Measurements from ENCODE around the gene NCOA7.

NCOA7 gene, protein sequence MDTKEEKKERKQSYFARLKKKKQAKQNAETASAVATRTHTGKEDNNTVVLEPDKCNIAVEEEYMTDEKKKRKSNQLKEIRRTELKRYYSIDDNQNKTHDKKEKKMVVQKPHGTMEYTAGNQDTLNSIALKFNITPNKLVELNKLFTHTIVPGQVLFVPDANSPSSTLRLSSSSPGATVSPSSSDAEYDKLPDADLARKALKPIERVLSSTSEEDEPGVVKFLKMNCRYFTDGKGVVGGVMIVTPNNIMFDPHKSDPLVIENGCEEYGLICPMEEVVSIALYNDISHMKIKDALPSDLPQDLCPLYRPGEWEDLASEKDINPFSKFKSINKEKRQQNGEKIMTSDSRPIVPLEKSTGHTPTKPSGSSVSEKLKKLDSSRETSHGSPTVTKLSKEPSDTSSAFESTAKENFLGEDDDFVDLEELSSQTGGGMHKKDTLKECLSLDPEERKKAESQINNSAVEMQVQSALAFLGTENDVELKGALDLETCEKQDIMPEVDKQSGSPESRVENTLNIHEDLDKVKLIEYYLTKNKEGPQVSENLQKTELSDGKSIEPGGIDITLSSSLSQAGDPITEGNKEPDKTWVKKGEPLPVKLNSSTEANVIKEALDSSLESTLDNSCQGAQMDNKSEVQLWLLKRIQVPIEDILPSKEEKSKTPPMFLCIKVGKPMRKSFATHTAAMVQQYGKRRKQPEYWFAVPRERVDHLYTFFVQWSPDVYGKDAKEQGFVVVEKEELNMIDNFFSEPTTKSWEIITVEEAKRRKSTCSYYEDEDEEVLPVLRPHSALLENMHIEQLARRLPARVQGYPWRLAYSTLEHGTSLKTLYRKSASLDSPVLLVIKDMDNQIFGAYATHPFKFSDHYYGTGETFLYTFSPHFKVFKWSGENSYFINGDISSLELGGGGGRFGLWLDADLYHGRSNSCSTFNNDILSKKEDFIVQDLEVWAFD

DNA sequence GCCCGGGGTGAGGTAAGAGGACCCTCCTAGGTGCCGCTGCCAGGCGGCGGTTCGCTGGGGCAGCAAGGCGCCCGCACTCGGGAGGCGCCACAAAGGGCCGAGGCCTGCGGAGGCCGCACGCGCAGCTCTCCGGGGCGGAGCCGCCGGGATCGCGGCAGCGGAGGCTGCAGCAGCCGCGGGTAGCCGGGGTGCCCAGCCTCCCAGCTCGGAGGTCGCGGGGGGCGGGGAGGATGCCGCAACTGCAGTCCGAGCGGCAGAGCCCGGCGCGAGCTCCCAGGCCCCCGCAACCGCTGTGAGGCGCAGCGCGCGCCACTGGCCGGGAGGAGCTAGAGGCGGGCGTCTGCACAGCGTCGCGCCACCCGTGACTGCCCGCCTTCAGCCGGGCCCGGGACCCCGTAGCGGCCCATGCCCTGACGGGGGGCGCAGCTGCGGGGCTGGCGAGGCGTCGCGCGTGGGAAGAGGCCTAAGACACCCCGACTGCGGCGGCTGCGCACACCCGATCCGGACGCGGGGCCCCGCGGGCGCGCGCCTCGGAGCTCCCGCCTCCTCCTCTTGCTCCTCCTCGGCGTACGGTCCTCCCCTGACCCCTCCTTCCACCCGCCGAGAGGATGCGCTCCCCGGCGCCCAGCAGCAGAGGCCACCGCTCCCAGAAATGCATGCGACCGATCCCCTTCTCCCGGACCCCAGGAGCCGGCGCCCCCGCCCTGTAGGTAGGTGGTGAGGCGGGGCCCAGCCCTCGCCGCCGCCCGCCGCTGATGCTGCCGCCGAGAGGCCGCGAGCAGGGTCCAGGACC lies at the start of gene NCOA7:
Gene NCOA7 (plus strand): TSS at position 603 of the 793 bp plus-strand sequence. CDS start 24,395 bp downstream, outside the sequence.
- H3F3A ChIP-seq (ENCODE audit: insufficient read depth, low read length), result no peaks in the 10 kb centered on the region
- H3K4me2 ChIP-seq (ENCODE audit: low read length), result peak within 1 kb of the TSS; percentile 89
- 0 out of 2 replicates have a peak within 1 kb of the TSS, but pooled peaks have one; percentile 22 for H2AFZ ChIP-seq (ENCODE audit: low read length)
- H3K36me3 ChIP-seq (ENCODE audit: insufficient read depth, low read length), result peaks cover 5% of the 10 kb centered on the region; the same call in 1 of the 2 replicates
- H4K20me1 ChIP-seq (ENCODE audit: insufficient read depth, low read length), result no peaks in the 10 kb centered on the region
- H3K9ac ChIP-seq (ENCODE audit: low read length), result peak within 1 kb of the TSS; percentile 82
- H3K4me3 ChIP-seq (ENCODE audit: low read depth, low read length, poor library complexity, severe bottlenecking), result peak within 1 kb of the TSS; percentile 87
- H3K27ac ChIP-seq (ENCODE audit: low read depth, low read length, poor library complexity, severe bottlenecking), result peak within 1 kb of the TSS; percentile 96
- no peaks in the 10 kb centered on the region for H3K9me2 ChIP-seq (ENCODE audit: low read depth, low read length)
- peaks cover 65% of the 10 kb centered on the region for H3K4me1 ChIP-seq (ENCODE audit: insufficient read depth, low read length, severe bottlenecking)
- no peaks in the 10 kb centered on the region for H3K9me3 ChIP-seq (ENCODE audit: low read length)
- peaks cover 41% of the 10 kb centered on the region for H3K79me2 ChIP-seq (ENCODE audit: insufficient read depth, low read length)
- TF ChIP-seq, protein P1, sequence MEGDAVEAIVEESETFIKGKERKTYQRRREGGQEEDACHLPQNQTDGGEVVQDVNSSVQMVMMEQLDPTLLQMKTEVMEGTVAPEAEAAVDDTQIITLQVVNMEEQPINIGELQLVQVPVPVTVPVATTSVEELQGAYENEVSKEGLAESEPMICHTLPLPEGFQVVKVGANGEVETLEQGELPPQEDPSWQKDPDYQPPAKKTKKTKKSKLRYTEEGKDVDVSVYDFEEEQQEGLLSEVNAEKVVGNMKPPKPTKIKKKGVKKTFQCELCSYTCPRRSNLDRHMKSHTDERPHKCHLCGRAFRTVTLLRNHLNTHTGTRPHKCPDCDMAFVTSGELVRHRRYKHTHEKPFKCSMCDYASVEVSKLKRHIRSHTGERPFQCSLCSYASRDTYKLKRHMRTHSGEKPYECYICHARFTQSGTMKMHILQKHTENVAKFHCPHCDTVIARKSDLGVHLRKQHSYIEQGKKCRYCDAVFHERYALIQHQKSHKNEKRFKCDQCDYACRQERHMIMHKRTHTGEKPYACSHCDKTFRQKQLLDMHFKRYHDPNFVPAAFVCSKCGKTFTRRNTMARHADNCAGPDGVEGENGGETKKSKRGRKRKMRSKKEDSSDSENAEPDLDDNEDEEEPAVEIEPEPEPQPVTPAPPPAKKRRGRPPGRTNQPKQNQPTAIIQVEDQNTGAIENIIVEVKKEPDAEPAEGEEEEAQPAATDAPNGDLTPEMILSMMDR (IDR thresholded peaks at IDR 0.05; ENCODE audit: low read length), result no peak
- TF ChIP-seq EZH2 (IDR thresholded peaks at IDR 0.05; ENCODE audit: borderline replicate concordance, low read length), result no peak
- H3K27me3 ChIP-seq (ENCODE audit: insufficient read depth, low read length), result no peaks in the 10 kb centered on the region

DNA sequence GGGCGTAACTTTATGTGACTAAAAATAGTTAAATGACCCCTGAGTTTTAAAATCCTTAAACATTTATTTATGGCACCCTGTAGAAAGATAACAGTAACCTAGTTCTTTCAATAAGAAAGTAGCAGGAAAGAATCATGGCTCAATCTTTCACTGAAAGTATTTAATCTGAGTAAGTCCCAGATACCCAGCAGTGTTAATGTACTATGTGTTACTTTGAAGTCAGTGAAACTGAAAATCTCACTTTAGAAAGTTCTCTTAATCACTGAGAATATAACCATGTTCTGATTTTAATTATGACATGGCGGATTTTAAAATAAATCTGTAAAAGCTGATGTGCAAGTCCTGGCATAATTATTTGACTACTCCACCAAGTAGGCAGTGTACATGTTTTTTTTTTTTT lies 49.4 kb upstream of the NCOA7 start:
- H3K36me3 ChIP-seq (ENCODE audit: insufficient read depth, low read length), result no peaks in the 10 kb centered on the region
- no peak for TF ChIP-seq EZH2 (IDR thresholded peaks at IDR 0.05; ENCODE audit: borderline replicate concordance, low read length)
- TF ChIP-seq, protein P1 (IDR thresholded peaks at IDR 0.05; ENCODE audit: low read length), result no peak
- H3K9me3 ChIP-seq (ENCODE audit: low read length), result no peaks in the 10 kb centered on the region
- H3K27ac ChIP-seq (ENCODE audit: low read depth, low read length, poor library complexity, severe bottlenecking), result peak overlapping the region; percentile 98
- no peak overlapping the region for H3K4me3 ChIP-seq (ENCODE audit: low read depth, low read length, poor library complexity, severe bottlenecking)
- H3K79me2 ChIP-seq (ENCODE audit: insufficient read depth, low read length), result no peaks in the 10 kb centered on the region
- peaks cover 63% of the 10 kb centered on the region for H3K4me1 ChIP-seq (ENCODE audit: insufficient read depth, low read length, severe bottlenecking)
- H4K20me1 ChIP-seq (ENCODE audit: insufficient read depth, low read length), result no peaks in the 10 kb centered on the region
- no peaks in the 10 kb centered on the region for H3K9me2 ChIP-seq (ENCODE audit: low read depth, low read length)
- no peaks in the 10 kb centered on the region for H3F3A ChIP-seq (ENCODE audit: insufficient read depth, low read length)
- no peak overlapping the region for H3K4me2 ChIP-seq (ENCODE audit: low read length)
- H3K9ac ChIP-seq (ENCODE audit: low read length), result no peak overlapping the region
- no peak overlapping the region for H2AFZ ChIP-seq (ENCODE audit: low read length)
- H3K27me3 ChIP-seq (ENCODE audit: insufficient read depth, low read length), result no peaks in the 10 kb centered on the region

DNA sequence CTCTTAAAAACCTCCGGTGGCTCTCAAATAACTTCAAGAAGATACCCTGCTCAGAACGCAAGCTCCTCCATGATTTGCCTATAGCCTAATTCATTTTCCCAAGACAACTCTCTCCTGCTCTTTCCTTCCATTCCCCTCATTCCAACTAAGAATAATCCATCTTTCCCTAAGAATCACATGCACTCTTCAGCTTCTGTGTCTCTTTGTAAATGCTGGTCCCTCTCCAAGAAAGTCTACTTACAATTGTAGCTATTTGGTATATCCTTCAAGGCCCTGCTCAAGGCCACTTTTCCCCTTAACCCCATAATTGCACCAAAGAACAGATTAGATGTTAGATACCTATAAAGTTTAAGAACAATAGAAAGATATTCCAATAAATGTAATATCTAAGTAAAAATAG lies 48.7 kb upstream of the NCOA7 start:
- no peaks in the 10 kb centered on the region for H3K9me3 ChIP-seq (ENCODE audit: low read length)
- no peak overlapping the region; the same call in 1 of the 2 replicates for H3K9ac ChIP-seq (ENCODE audit: low read length)
- peak overlapping the region; percentile 45 for H3K4me3 ChIP-seq (ENCODE audit: low read depth, low read length, poor library complexity, severe bottlenecking)
- H3K9me2 ChIP-seq (ENCODE audit: low read depth, low read length), result no peaks in the 10 kb centered on the region
- peaks cover 63% of the 10 kb centered on the region for H3K4me1 ChIP-seq (ENCODE audit: insufficient read depth, low read length, severe bottlenecking)
- H4K20me1 ChIP-seq (ENCODE audit: insufficient read depth, low read length), result no peaks in the 10 kb centered on the region
- peak overlapping the region; percentile 98 for H3K27ac ChIP-seq (ENCODE audit: low read depth, low read length, poor library complexity, severe bottlenecking)
- H2AFZ ChIP-seq (ENCODE audit: low read length), result no peak overlapping the region
- H3K79me2 ChIP-seq (ENCODE audit: insufficient read depth, low read length), result no peaks in the 10 kb centered on the region
- H3K27me3 ChIP-seq (ENCODE audit: insufficient read depth, low read length), result no peaks in the 10 kb centered on the region
- H3K36me3 ChIP-seq (ENCODE audit: insufficient read depth, low read length), result no peaks in the 10 kb centered on the region
- no peak for TF ChIP-seq EZH2 (IDR thresholded peaks at IDR 0.05; ENCODE audit: borderline replicate concordance, low read length)
- TF ChIP-seq, protein P1 (IDR thresholded peaks at IDR 0.05; ENCODE audit: low read length), result no peak
- 0 out of 2 replicates have a peak, but pooled peaks cover under 1% of the 10 kb centered on the region for H3F3A ChIP-seq (ENCODE audit: insufficient read depth, low read length)
- H3K4me2 ChIP-seq (ENCODE audit: low read length), result peak overlapping the region; percentile 92
